ENCODE measurements around the gene ZFHX3.
"Not testable (repeated sequence)": the region's sequence is repeated elsewhere in the genome, so short reads cannot be mapped to it uniquely, and the experiment has no call there.

The ZFHX3 gene

GRCh38 chr16:72995882-72996270 lies 52.1 kb downstream of the ZFHX3 start:
- DNase-seq, result not testable (repeated sequence)

GRCh38 chr16:72995151-72995881 lies 52.6 kb downstream of the ZFHX3 start:
- DNase-seq, result no peak

- no peak for DNase-seq
These were observed 55.8 kb downstream of the ZFHX3 start for GRCh38 chr16:72992142-72992601.

DNA sequence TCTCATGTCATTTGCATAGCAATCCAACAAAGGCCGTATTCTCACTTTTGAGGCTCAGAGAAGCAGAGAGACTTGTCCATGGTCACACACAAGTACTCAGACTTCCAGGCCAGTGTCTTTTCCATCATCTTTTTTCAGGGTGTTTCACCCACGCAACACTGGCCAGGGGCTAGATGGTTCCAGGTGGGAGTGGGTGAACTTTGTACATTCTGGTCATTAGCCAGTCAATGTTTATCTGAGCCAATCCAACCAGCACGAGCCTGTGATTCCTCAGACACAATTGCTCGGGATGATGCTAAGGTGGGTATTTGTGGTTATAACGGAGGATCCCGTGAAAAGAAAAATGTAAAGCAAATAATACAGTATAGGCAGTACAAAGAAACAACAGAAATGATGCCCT lies 56.3 kb downstream of the ZFHX3 start:
- no peak for DNase-seq

DNA sequence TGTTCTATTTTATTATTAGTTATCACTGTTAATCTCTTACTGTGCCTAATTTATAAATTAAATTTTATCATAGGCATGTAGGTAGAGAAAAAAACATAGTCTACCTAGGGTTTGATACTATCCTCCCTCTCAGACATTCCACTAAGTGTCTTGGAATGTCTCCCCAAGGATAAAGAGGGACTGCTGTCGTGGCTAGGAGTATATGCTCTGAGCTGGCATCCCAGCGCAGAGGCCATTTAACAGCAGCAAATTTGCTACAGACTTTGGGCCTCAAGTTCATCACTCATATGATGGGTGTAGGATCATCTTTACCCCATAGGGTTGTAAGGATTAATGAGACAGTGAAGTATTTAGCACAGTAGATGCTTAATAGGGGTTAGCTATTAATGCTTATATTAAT lies 56.7 kb downstream of the ZFHX3 start:
- DNase-seq, result no peak

DNA sequence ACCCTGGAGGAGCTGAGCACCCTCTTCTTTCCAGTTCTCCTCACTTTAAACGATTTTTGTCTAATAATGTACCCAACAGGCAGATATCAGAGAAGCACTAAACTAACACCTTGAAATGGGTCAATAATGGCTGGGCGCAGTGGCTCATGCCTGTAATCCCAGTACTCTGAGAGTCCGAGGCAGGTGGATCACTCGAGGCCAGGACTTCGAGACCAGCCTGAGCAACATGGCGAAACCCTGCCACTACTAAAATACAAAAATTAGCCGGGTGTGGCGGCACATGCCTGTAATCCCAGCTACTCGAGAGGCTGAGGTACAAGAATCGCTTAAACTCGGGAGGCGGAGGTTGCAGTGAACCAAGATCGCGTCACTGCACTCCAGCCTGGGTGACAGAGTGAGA lies 57.4 kb downstream of the ZFHX3 start:
- no peak for DNase-seq

DNA sequence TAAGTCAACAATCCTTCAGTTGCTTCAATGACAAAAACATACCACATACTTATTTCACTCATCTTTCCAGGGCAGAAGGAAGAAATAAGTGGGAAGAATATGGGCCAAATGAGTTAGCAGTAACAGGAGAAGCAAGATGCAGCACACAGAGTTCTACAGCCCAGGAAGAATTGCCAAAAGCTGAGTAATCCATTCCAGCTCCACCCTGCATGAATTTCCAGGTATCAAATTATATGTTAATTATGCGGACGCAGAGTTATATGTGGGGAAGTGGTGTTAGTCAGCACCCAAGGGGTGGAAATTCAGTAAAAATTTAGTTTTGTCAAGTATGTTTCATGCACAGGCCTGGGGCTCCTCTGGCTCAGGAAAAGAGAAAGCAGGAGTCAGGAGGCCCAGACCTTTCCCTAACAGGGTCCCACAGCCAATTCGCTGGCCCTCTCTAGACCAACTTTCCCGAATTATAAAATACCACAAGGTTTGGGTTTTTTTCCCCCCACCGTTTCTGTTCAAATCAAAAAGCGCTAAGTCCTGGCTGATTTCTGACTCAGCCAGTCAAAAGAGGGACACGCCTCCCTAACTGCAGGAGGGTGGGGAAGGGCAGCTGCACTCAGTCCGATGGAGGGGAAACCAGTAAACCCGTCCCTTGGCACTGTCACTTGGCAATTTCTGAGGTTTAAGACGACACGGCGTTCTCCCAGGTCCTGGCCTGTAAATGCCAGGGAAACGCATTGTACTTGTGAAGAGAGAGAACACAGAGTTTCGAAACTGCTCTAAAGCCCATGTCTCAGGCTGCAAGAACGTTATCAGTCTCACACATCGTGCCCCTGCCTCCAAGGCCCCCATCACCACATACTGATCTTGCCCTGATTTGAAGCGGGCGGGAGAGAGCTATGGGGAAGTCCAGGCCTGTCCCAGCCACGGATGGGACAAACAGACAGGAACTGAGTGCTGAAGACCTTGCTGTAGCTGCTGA lies 58.1 kb downstream of the ZFHX3 start:
- no peak for DNase-seq

GRCh38 chr16:72989203-72989578 lies 58.7 kb downstream of the ZFHX3 start:
- not testable (repeated sequence) for DNase-seq

DNA sequence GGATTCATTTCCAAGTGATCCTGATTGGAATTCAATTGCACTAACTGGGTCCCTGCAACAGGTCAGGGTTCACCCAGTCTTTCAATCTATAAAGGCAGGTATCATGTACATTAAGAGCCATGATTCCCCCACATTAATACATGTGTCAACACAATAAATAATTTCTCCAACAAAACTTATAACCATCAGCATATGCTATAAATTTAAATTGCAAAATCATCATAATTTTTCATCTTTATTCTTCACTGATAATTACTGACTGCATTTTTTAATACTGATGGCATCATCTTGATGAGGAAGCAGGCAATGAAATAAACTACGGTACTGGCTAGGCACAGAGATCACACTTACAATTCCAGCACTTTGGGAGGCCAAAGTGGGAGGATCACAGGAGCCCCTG lies 59.4 kb downstream of the ZFHX3 start:
- no peak for DNase-seq

- no peak for DNase-seq
These were observed 60.4 kb downstream of the ZFHX3 start for GRCh38 chr16:72987480-72987901.

DNA sequence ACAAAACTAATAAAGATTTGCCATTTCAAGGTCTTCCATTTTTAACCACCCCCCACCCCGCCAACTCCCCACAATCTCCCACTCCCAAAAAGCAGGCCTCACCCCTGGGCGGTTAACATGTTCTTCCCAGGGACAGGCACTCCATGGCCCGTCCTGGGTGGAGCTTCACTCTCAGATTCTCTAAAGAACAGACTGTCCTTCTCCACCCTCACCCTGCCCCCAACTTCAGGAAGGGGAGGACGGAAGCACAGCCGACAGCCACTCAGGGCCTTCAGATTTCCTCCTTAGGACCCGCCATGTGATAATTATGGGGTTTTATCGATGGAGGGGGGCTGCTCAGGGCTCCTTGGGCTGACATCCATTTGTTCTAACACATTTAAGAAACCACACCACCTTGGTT lies 61.9 kb downstream of the ZFHX3 start:
- DNase-seq, result no peak

DNA sequence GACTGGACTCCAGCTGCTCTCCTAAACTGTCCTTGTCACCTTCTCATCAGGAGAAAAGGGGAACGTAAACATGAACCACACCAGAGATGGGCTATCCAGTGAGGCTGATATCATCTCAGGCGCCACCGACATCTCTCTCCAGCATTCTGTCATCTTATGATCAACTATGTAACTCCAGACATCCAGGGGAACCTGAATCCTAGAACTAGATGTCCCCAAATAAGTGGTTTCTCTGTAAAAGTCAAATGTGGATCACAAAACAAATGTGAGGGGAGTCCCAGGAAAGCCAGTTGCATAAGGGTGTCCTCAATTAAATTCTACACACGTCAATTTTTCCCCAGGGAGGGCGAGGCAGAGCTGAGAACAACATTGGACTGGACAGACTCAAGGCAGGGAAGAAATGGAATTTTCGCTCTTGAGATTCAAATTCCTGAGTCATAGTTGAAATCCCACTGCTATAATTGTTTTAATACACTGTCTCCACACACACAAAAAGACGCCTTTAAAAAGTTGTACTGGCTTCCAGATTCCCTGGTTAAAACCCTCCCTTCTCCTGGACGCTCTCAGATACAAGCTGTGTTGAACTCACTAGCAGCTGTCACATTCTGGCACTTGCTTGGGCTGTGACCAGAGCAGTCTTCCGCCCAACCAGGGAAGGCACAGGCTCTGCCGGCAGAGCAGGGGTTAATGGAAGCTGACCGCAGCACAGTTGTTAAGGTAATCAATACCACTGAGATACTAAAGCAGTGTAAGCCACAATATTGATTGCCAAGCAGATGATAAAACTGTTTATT lies 62.6 kb downstream of the ZFHX3 start:
- DNase-seq, result no peak

GRCh38 chr16:72983728-72984350 lies 64.1 kb downstream of the ZFHX3 start:
- no peak for DNase-seq

DNA sequence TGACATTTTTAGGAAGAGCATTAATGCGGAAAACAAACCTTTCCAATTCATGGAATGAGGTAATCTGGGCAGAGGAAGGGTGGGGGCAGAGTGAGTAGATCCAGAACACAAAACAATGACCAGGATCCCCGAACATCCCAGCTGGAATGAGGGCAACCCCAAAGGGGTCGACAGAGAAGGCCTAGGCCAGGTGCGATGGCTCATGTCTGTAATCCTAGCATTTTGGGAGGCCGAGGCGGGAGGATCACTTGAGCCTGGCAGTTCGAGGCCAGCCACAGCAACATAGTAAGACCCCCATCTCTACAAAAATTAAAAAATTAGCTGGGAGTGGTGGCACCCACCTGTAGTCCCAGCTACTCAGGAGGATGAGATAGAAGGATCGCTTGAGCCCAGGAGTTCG lies 64.7 kb downstream of the ZFHX3 start:
- DNase-seq, result no peak

- DNase-seq, result no peak
These were observed 68.0 kb downstream of the ZFHX3 start for GRCh38 chr16:72979974-72980373.

DNA sequence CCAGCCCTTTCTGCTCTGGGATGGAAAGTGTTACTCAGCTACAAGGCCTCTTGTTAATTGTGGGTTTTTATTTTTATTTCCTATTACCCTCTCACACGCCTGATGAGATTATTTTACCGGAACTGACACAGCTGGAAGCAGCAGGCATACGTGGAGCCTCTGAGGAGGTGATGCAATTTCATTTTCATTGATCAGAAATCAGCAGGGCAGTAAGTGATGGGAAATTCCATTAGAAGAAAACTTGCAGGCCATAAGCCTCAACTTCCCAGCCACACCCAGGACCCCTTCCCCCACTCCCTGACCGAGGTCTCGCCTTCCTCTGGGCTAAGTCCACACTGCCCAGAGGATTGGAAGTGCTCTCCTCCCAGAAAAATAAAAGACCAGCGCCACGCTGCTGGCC lies 69.7 kb downstream of the ZFHX3 start:
- DNase-seq, result no peak

GRCh38 chr16:72977127-72977526 lies 70.8 kb downstream of the ZFHX3 start:
- DNase-seq, result no peak

- DNase-seq, result no peak
These were observed 71.4 kb downstream of the ZFHX3 start for GRCh38 chr16:72976438-72977064.

DNA sequence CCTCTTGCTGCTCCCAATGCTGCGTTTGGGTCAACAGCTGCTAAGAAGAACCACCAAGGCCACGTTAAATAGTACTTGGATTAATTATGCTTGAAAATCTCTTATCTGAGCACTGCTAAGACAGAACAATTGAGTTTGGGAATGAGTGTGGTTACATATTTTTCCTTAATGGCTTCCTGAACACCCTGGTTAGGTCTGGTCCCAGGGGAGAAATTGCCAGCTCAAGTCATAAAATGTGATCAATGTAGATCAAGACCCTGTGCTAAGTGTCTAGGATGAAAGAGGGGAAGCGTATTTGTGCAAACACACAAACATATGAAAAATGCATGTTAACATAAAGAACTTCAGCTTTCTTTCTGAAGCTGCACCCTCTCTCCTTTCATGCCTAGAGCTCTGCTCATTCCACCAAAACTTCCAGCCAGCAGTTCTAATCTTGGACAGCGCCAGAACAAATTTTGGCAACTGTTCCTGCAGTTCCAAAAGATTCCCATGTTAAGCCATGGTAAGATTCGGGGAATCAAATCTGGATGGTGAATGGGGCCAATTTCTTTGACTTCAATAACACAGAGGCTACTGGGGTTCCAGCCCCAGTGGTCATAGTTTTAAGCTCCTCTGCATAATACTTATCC lies 72.0 kb downstream of the ZFHX3 start:
- no peak for DNase-seq

DNA sequence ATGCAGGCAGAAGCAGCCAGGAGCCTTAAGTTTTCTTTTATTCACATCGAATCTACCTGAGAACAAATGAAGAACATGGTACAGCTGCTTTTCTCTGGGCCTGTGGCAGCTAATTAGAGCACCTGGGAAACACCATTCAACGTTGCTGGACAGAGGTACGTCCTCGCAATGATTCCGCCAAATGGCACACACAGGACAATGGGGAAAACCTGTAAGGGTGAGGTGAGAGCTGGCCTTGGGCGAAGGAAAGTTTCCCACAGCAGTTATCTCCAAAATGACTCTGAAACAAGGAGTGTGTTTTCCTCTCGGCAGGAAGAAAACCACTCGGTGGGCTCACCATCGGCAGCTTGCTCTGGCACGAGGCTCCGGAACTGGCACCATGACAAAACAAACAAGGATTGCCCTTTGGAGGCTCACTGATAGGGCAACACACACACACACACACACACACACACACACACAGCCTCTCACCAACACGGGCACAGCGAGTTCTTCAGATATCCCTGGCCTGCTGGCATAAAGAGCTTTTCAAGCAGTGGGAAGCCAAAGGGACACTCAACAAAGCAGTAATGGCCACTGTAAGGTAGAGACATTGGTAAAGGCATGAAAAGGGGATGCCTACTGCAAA lies 73.7 kb downstream of the ZFHX3 start:
- DNase-seq, result no peak

- no peak for DNase-seq
These were observed 74.9 kb downstream of the ZFHX3 start for GRCh38 chr16:72972878-72973571.

Measured in activated CD4-positive, alpha-beta T cell treated with anti-CD3 and anti-CD28 coated beads, Interleukin-2, amount 50 U/mL, for 1 hour (primary cell).